ENCODE results near the gene BNIP3.

Gene BNIP3

DNA sequence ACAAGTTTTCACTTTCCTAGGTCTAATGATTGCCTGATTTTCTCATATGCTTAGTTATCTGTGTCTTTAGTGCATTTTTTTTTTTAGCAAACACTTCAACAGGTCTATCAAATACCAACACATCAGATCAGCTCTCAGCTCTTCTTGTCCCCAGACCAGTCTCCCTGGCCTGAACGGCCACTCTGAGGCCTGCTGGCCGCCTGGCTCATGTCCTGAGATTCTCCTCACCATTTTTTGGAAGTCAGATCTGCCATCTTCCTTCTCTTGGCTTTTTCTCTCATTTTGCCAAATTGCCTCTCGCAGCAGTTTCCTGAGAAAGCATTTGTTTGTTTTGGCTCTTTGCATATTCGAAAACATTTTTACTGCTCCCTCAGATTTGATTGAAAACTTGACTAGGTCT, 51.6 kb downstream of the BNIP3 start:
- peaks cover 91% of the 10 kb centered on the region for H4K20me1 ChIP-seq (ENCODE audit: insufficient read depth, low read length)
- H3K27ac ChIP-seq (ENCODE audit: low read length): no peak overlapping the region
- no peak overlapping the region for H3K4me2 ChIP-seq (ENCODE audit: insufficient read depth, low read length)
- peaks cover 20% of the 10 kb centered on the region for H3K36me3 ChIP-seq (ENCODE audit: insufficient read depth, low read length)
- H3K4me3 ChIP-seq (ENCODE audit: low read depth in 1 of 2, low read length in 2 of 2): no peak overlapping the region
- H3K4me1 ChIP-seq (ENCODE audit: insufficient read depth, low read length): peaks cover 8% of the 10 kb centered on the region
- H3K27me3 ChIP-seq (ENCODE audit: insufficient read depth, low read length, poor library complexity): no peaks in the 10 kb centered on the region
- peaks cover 99% of the 10 kb centered on the region for H3K79me2 ChIP-seq (ENCODE audit: insufficient read depth, low read length)
- H3K9ac ChIP-seq (ENCODE audit: low read depth, low read length): no peak overlapping the region
- no peaks in the 10 kb centered on the region for H3K9me3 ChIP-seq (ENCODE audit: insufficient read depth, low read length, severe bottlenecking)
- TF ChIP-seq EZH2 (IDR thresholded peaks at IDR 0.05; ENCODE audit: borderline replicate concordance, low read depth, low read length, severe bottlenecking): no peak
- TF ChIP-seq, protein P1, sequence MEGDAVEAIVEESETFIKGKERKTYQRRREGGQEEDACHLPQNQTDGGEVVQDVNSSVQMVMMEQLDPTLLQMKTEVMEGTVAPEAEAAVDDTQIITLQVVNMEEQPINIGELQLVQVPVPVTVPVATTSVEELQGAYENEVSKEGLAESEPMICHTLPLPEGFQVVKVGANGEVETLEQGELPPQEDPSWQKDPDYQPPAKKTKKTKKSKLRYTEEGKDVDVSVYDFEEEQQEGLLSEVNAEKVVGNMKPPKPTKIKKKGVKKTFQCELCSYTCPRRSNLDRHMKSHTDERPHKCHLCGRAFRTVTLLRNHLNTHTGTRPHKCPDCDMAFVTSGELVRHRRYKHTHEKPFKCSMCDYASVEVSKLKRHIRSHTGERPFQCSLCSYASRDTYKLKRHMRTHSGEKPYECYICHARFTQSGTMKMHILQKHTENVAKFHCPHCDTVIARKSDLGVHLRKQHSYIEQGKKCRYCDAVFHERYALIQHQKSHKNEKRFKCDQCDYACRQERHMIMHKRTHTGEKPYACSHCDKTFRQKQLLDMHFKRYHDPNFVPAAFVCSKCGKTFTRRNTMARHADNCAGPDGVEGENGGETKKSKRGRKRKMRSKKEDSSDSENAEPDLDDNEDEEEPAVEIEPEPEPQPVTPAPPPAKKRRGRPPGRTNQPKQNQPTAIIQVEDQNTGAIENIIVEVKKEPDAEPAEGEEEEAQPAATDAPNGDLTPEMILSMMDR (IDR thresholded peaks at IDR 0.05; ENCODE audit: borderline replicate concordance, extremely low read depth, low read length, poor library complexity, severe bottlenecking): no peak
- ATAC-seq (ENCODE audit: insufficient read depth, low read depth) (no peak), DNase-seq (no peak)
- no peak overlapping the region for H2AFZ ChIP-seq (ENCODE audit: low read depth, low read length)

DNA sequence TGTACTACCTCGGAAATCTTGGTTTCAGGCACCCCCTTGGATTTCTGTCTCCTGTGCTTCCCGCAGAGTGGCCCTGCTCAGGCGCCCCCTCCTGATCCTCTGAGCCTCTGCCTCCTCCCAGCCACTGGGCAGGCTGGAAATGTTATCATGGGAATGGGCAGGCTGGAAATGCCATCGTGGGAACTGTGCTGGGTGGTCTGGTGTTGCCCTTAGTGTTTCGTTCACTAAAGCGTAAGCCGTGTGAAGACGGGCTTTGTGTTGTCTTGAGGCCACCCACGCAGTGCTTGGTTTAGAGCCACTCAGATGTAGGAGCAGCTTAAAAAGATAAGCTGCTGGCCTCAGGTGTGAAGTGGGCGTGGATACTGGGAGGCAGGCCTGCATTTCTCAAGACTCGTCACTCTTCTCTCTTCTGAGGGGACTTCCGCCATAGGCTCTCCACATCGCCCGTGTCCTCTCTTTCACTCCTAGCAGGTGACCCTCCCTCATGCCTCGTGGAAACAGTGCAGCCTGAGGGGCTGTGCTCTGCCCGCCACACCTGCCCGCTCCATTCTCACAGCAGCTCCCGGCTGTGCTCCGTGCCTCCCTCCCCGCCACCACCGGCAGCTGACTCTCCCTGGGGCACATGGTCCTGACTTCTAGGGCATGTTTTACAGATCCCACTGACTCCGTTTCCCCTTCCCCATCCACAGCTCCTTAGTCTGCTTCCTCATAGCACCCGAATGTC, 52.4 kb downstream of the BNIP3 start:
- DNase-seq: no peak
- peaks cover 2% of the 10 kb centered on the region for H3K9me3 ChIP-seq (ENCODE audit: insufficient read depth, low read length, severe bottlenecking)
- H3K4me2 ChIP-seq (ENCODE audit: insufficient read depth, low read length): no peak overlapping the region
- no peak for TF ChIP-seq EZH2 (IDR thresholded peaks at IDR 0.05; ENCODE audit: borderline replicate concordance, low read depth, low read length, severe bottlenecking)
- TF ChIP-seq, protein P1 (IDR thresholded peaks at IDR 0.05; ENCODE audit: borderline replicate concordance, extremely low read depth, low read length, poor library complexity, severe bottlenecking): no peak
- H2AFZ ChIP-seq (ENCODE audit: low read depth, low read length): no peak overlapping the region
- no peak overlapping the region for H3K27ac ChIP-seq (ENCODE audit: low read length)
- ATAC-seq (ENCODE audit: insufficient read depth, low read depth): no peak
- H3K36me3 ChIP-seq (ENCODE audit: insufficient read depth, low read length): peaks cover 12% of the 10 kb centered on the region
- H3K4me3 ChIP-seq (ENCODE audit: low read depth in 1 of 2, low read length in 2 of 2): no peak overlapping the region
- no peaks in the 10 kb centered on the region for H3K27me3 ChIP-seq (ENCODE audit: insufficient read depth, low read length, poor library complexity)
- peaks cover 89% of the 10 kb centered on the region for H4K20me1 ChIP-seq (ENCODE audit: insufficient read depth, low read length)
- no peak overlapping the region for H3K9ac ChIP-seq (ENCODE audit: low read depth, low read length)
- H3K4me1 ChIP-seq (ENCODE audit: insufficient read depth, low read length): no peaks in the 10 kb centered on the region
- H3K79me2 ChIP-seq (ENCODE audit: insufficient read depth, low read length): peaks cover 99% of the 10 kb centered on the region

DNA sequence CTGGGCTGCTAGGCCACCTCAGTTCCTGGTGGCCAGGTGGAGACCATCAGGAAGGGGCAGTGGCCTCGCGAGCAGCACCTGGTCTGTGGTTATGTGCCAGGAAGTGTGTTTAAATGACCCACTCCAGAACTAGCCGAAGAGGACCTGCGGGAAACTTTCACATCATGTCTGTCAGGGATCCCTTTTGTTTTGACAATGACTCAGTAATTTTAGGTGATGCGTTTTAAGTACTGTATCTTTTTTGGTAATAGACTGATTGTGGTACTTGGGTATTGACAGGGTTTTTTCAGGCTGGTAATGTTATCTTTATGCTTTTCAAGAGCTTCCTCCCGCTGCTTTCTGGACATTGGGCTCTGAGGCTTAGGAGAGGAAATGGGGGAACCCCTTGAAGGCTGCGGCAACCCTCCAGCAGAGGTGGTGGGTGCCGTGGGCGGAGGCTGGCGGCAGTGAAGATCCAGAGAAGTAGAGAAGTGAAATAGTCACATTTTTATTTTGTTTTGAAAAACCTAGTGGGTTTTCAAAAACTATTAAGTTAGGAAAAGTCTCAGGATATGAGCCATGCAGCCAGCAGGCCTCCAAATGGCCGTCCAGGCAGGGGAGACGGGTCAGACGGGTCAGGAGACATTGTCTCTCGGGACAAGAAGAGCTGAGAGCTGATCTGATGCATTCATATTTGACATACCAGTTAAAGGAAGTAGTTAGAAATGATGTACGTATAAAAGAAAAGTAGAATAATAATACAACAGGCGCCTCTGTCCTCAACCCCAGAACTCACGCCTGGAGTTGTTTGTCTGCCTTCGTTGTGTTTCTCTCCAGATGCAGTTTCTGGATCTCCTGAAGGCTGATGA, 53.3 kb downstream of the BNIP3 start:
- H3K9ac ChIP-seq (ENCODE audit: low read depth, low read length): no peak overlapping the region
- no peak for TF ChIP-seq EZH2 (IDR thresholded peaks at IDR 0.05; ENCODE audit: borderline replicate concordance, low read depth, low read length, severe bottlenecking)
- TF ChIP-seq, protein P1 (IDR thresholded peaks at IDR 0.05; ENCODE audit: borderline replicate concordance, extremely low read depth, low read length, poor library complexity, severe bottlenecking): no peak

More for the DNA sequence above, 53.3 kb downstream of the BNIP3 start:
- H2AFZ ChIP-seq (ENCODE audit: low read depth, low read length): no peak overlapping the region
- ATAC-seq (ENCODE audit: insufficient read depth, low read depth): no peak
- H3K79me2 ChIP-seq (ENCODE audit: insufficient read depth, low read length): peaks cover 100% of the 10 kb centered on the region
- H3K27me3 ChIP-seq (ENCODE audit: insufficient read depth, low read length, poor library complexity): no peaks in the 10 kb centered on the region
- peak overlapping the region; percentile 23; the same call in 1 of the 2 replicates for H3K27ac ChIP-seq (ENCODE audit: low read length)
- H4K20me1 ChIP-seq (ENCODE audit: insufficient read depth, low read length): peaks cover 82% of the 10 kb centered on the region
- no peaks in the 10 kb centered on the region for H3K4me1 ChIP-seq (ENCODE audit: insufficient read depth, low read length)
- peaks cover 10% of the 10 kb centered on the region for H3K36me3 ChIP-seq (ENCODE audit: insufficient read depth, low read length)
- no peak overlapping the region for H3K4me3 ChIP-seq (ENCODE audit: low read depth in 1 of 2, low read length in 2 of 2)
- DNase-seq: no peak
- peaks cover 2% of the 10 kb centered on the region for H3K9me3 ChIP-seq (ENCODE audit: insufficient read depth, low read length, severe bottlenecking)
- H3K4me2 ChIP-seq (ENCODE audit: insufficient read depth, low read length): no peak overlapping the region
